HG02798 (cell line): ENCODE data around the gene ECM1.

Source experiments
- ATAC-seq: cut with Tn5 transposase; IDR thresholded peaks from one replicate; pipeline ENCODE4 v1.9.1; 2021; ENCODE audit warnings: mild to moderate bottlenecking; ENCODE audit not compliant: unreplicated experiment, poor library complexity

The ECM1 gene

GRCh38 chr1:150507912-150508864 lies at the start of gene ECM1:
Gene ECM1 (plus strand): TSS chr1:150508109. CDS start chr1:150508210, 101 bp downstream.
- ATAC-seq = no peak

DNA sequence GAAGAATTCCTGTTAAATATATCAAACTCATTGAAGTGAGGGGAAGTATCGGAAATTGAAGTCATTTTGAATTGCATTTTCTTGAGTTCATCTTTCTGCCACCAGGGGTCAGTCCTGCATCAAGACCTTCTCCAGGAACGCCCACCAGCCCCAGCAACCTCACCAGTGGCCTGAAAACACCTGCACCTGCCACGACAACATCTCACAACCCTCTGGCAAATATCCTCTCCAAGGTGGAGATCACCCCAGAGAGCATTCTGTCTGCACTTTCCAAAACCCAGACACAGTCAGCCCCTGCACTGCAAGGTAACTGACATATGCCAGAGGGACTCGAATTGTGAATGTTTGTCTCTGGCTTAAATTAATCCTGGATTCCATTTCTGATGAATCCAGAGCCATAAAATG lies 43.5 kb upstream of the ECM1 start:
- ATAC-seq = no peak

DNA sequence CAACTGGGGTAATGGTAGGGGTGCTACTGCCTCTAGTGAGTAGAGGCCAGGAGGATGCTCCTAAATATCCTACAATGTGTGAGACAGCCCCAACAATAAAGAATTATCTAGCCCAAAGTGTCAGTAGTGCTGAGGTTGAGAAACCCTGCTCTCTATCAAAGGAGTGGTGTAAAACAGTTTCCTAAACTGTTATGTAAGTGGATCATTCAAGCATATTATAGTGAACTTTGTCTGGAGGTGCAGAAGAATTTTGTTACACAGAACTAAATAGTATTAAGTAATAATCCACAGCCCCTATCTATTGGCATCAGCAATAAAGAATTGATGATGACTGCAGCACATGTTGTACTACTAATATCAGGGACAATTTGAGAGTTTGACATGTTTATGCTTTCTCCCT lies 40.9 kb upstream of the ECM1 start:
- ATAC-seq = no peak

DNA sequence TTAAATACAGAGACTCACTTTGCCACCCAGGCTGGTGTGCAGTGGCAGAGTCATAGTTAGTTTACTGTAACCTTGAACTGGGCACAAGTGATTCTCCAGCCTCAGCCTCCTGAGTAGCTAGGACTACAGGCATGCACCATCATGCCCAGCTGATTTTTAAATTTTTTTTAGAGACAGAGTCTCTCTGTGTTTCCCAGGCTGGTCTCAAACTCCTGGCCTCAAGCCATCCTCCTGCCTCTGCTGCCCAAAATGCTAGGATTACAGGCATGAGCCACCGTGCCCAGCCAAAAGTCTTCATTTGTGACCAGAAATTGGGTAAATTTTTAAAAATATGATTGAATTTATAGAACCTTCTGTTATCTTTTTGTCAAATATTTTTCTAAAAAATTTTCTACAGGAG lies 38.6 kb upstream of the ECM1 start:
- no peak for ATAC-seq

- ATAC-seq = no peak
Observed at GRCh38 chr1:150472601-150473200, 35.2 kb upstream of the ECM1 start.

GRCh38 chr1:150473659-150474058 lies 34.2 kb upstream of the ECM1 start:
- no peak for ATAC-seq

DNA sequence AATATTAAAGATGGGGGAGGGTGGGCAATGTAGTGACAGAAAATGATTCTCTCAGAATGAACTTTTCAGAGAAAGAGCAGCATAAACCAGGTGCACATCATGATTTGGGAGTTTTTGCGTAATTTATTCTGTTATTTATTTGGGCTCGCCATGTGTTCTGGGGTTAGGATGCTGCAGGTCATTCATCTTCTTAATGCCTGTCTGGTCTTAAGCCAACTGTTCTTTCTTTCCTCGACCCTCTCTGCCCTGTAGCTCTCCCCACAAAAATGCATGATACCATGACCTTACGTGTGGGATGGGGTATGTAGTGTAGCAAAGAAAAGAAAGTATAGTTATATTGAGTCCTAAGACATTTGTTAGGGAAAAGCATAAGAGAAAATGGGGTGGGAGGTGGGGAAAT lies 33.0 kb upstream of the ECM1 start:
- no peak for ATAC-seq

DNA sequence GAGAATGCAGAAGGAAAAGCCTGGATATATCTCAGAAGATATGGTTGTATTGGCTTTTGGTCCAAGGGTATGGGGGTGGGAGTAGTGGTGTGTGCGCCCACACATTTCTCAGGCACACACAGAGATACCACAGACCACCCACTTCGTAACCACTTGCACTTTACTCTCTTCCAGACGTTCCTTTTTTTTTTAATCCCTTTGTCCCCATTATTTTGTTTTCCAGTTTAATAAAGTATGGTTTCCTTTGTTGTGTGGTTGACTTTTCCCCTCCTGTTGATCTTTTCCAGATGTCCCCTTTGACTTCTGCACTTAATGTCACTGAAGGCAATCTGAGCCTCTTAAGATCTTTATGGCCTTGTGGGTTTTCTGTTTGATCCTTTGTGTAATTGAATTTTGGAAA lies 31.2 kb upstream of the ECM1 start:
- no peak for ATAC-seq

DNA sequence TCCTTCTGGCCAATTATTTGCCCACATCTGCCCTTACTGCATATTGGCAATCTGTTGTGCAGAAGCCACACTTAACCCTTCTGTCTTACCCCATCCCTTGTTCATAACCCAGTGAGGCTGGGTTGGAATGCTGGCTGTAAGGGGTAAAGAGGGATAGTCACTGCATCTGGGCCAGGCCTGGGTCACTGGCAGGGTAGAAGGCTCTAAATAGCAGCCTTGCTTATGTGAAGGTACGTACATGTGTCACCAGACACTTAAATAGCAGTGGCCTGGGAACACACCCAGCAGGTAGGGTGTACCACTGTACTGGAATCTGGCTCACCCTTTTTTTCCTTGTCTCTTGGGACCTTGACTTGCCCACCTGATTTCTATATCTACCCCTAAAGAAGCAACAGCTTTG lies 30.6 kb upstream of the ECM1 start:
- ATAC-seq = no peak

- ATAC-seq = no peak
Observed at GRCh38 chr1:150477733-150478132, 30.2 kb upstream of the ECM1 start.

DNA sequence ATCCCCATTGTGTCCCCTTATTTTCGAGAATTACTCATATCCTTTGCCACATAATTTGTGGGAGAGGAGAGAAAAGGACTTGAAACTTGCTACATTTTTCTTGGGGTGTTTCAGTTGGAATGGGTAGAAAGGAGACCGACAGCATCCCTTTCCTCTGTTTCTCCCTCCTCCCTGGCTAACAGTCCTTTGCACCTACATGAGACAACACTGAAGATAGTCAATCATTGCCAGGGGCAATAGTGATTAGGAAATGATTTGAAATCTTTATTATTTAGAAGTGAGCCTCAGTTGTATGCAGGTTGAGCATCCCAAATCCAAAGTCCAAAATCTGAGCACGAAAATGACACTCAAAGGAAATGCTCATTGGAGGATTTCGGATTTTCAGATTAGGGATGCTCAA lies 28.5 kb upstream of the ECM1 start:
- no peak for ATAC-seq

GRCh38 chr1:150479927-150480352 lies 28.0 kb upstream of the ECM1 start:
- no peak for ATAC-seq

GRCh38 chr1:150484431-150484830 lies 23.5 kb upstream of the ECM1 start:
- no peak for ATAC-seq

- no peak for ATAC-seq
Observed at GRCh38 chr1:150484861-150485260, 23.0 kb upstream of the ECM1 start.

DNA sequence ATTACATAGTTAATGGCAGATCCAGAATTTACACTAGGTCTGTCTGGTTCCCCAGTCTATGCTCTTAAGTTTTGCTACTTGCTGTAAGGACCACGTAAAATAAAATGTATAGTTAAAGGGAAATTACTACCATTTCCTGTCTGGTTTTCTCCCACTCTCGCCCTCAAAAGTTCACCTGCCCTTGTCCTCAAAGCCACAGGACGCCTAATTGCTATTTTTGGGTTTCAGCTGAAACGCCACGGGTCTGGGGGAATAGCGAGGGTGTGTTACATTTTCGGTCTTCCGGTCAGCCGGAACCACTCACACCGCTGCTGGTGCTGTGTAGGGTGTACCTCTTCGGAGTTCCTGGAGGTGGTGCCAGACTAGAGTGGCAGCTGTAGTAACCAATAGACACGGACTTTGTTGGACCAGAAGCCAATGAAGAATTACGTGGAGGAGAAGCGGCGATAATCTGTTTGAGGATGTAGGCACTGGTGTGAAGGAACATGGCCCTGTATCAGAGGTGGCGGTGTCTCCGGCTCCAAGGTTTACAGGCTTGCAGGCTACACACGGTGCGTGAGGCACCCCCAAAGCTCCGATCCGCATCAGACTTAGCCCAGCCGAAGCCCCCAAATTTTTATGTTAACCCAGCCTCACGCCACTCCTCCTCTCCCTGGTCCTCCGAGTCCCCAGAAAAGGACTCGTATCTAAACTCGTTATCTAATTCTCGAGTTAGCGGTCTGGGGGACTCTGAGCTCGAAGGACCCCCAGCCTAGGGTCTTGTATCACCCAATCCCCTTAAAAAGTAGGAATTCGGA lies 20.7 kb upstream of the ECM1 start, which contains the start of gene TARS2:
Gene TARS2, plus strand, starts transcription at position 454 of the 797 bp plus-strand sequence. Its CDS starts 32 bp downstream, at position 486.
- peak; percentile 100 for ATAC-seq

GRCh38 chr1:150487763-150488115 lies 20.2 kb upstream of the ECM1 start:
- ATAC-seq = no peak

DNA sequence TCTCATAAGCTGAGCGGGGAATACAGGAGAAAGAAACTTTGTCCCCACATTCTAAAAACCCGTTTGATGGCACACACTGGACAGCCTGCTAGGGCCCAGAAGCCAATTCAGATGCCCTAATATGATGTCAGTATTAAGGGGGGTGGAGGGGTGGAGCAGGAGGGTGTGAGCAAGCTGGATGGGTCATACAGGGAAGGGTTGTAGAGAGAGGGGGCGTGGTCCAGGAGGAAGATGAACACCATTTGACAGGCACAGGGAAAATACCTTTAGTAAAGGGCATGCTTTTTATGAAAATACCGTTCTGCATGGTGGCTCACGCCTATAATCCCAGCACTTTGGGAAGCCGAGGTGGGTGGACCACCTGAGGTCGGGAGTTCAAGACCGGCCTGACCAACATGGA lies 14.7 kb upstream of the ECM1 start:
- no peak for ATAC-seq

GRCh38 chr1:150498342-150498741 lies 9.6 kb upstream of the ECM1 start:
- ATAC-seq = no peak

DNA sequence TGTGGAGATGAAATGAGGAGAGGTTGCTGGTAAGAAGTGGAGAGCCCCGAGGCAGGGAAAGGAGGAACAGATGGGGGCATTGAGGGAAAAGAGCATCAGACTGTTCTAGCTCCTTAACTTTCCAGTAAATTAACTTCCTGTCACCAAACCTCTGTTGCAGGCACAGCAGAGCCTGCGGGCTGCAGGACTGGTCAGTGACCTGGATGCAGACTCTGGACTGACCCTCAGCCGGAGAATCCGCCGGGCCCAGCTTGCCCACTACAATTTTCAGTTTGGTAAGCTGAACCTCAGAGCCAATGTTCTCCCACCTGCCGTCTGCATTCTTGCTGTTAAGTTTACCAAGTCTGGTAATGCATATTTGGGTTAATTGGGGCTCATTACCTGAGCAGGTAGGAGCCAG lies 2.5 kb upstream of the ECM1 start:
- no peak for ATAC-seq

- no peak for ATAC-seq
Observed at GRCh38 chr1:150508982-150509381, 1.1 kb downstream of the ECM1 start.

GRCh38 chr1:150511551-150511950 lies 3.6 kb downstream of the ECM1 start:
- no peak for ATAC-seq
